Caco-2 (cell line): ENCODE results near the gene NFASC. TPM values are rescaled to one million over a fixed set of nuclear protein-coding genes. Genes with fewer than 3 reads are reported as not detected.

ENCODE experiments used
- BruUV-seq: library from RNA; stranded (reverse); fragments of 400-500 nt; replicated peaks from 2 replicates; lab custom pipeline; 2021; lab: Mats Ljungman, UMichigan
- CTCF ChIA-PET: fragments of 300-600 bp; sonication (Branson Sonifier 250); formaldehyde crosslinking; loops from one replicate; lab custom pipeline; 2022; ENCODE audit warnings: antibody characterized with exemption; lab: Charles Lee
- POLR2A ChIA-PET: fragments of 300-600 bp; sonication (Branson Sonifier 250); formaldehyde crosslinking; loops from one replicate; lab custom pipeline; 2022; ENCODE audit warnings: antibody characterized with exemption; lab: Charles Lee
- DNase-seq, 2 experiments: peaks; one replicate each; pipeline versions ENCODE4 v3.0.0 to v3.0.0-alpha.2; 2020 to 2022
- H3K27me3 ChIP-seq: replicated peaks from 2 replicates; pipeline ENCODE4 v1.6.0; 2011; ENCODE audit warnings: low read length; ENCODE audit not compliant: control insufficient read depth, insufficient read depth
- H3K36me3 ChIP-seq: 2 replicates; pipeline ENCODE4 v1.5.1; 2011; ENCODE audit warnings: low read length; ENCODE audit not compliant: control insufficient read depth, insufficient read depth
- H3K4me1 ChIP-seq: fragments of 250-450 bp; sonication (Bioruptor Pico); 2 replicates; pipeline ENCODE4 v1.5.1; 2020; ENCODE audit warnings: mild to moderate bottlenecking
- H3K4me3 ChIP-seq: 2 replicates; pipeline ENCODE4 v1.5.1; 2011; ENCODE audit warnings: low read depth, mild to moderate bottlenecking, control low read depth, low read length
- H3K9me3 ChIP-seq: fragments of 250-450 bp; sonication (Bioruptor Pico); 2 replicates; pipeline ENCODE4 v1.5.1; 2020; ENCODE audit warnings: mild to moderate bottlenecking, moderate library complexity
- H3K27ac Mint-ChIP-seq: one replicate; pipeline ENCODE4 v1.8.0; 2022; ENCODE audit warnings: mixed read lengths; ENCODE audit not compliant: unreplicated experiment
- H3K27me3 Mint-ChIP-seq: one replicate; pipeline ENCODE4 v1.8.0; 2022; ENCODE audit warnings: mixed read lengths; ENCODE audit not compliant: insufficient read depth, unreplicated experiment
- H3K36me3 Mint-ChIP-seq: one replicate; pipeline ENCODE4 v1.8.0; 2022; ENCODE audit warnings: mild to moderate bottlenecking, mixed read lengths; ENCODE audit not compliant: insufficient read depth, unreplicated experiment
- H3K4me1 Mint-ChIP-seq: one replicate; pipeline ENCODE4 v1.8.0; 2022; ENCODE audit warnings: low read depth, mixed read lengths; ENCODE audit not compliant: unreplicated experiment
- H3K4me3 Mint-ChIP-seq: one replicate; pipeline ENCODE4 v1.8.0; 2022; ENCODE audit warnings: mild to moderate bottlenecking, moderate library complexity, mixed read lengths; ENCODE audit not compliant: unreplicated experiment
- H3K9me3 Mint-ChIP-seq: one replicate; pipeline ENCODE4 v1.8.0; 2022; ENCODE audit warnings: mixed read lengths; ENCODE audit not compliant: unreplicated experiment
- intact Hi-C: fragments of 100-400 bp; cut with micrococcal nuclease; formaldehyde crosslinking; loops from one replicate; pipeline ENCODE4 v1.10.0; 2022; ENCODE audit not compliant: unreplicated experiment
- total RNA-seq: library from RNA; stranded (reverse); gene quantifications from 2 replicates; pipeline ENCODE4 v1.2.3, GENCODE V29; 2022
- TF ChIP-seq, protein P1 (sequence below), 2 experiments: fragments of 200-600 bp in 1 of 2; IDR thresholded peaks; 1 replicate in 1 of 2; 2 replicates in 1 of 2; pipeline versions ENCODE4 v1.5.1 to v1.8.0; 2011 to 2022; ENCODE audit warnings: antibody characterized with exemption in 1 of 2, control low read depth in 1 of 2, inconsistent platforms in 1 of 2, low read depth in 1 of 2, low read length in 1 of 2, mild to moderate bottlenecking in 1 of 2, moderate library complexity in 1 of 2; ENCODE audit not compliant: insufficient read depth in 1 of 2, severe bottlenecking in 1 of 2, unreplicated experiment in 1 of 2

Gene NFASC
- total RNA-seq, 1 experiment from 2014 or later, result 1.3 TPM

DNA sequence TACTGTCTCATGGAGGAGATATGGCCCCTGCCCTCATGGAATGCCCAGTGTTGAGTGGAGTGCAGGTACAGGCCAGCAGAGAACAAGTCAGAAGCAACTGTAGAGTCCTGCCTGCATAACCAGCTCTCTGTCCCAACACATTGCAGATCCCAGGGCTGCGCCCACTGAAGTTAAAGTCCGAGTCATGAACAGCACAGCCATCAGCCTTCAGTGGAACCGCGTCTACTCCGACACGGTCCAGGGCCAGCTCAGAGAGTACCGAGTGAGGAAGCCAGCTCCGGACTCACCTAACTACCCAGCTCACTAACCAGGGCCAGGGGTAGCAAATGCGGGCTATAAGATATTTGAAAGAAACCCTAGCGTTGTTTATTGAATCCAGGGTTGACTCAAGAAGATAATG is 113.2 kb downstream of the NFASC start:
- DNase-seq, result no peak
- Histone ChIP-seq H3K36me3 (no peaks in the 10 kb centered on the region), H3K4me1 (no peaks in the 10 kb centered on the region), H3K9me3 (no peaks in the 10 kb centered on the region), H3K4me3 (no peak overlapping the region), H3K27me3 (no peaks in the 10 kb centered on the region; the same call in 1 of the 2 replicates)
- Mint-ChIP-seq H3K4me3 (no peak overlapping the region), H3K27ac (no peak overlapping the region), H3K9me3 (no peaks in the 10 kb centered on the region), H3K4me1 (no peaks in the 10 kb centered on the region), H3K27me3 (peaks cover 30% of the 10 kb centered on the region), H3K36me3 (no peaks in the 10 kb centered on the region)
- TF ChIP-seq, protein P1, sequence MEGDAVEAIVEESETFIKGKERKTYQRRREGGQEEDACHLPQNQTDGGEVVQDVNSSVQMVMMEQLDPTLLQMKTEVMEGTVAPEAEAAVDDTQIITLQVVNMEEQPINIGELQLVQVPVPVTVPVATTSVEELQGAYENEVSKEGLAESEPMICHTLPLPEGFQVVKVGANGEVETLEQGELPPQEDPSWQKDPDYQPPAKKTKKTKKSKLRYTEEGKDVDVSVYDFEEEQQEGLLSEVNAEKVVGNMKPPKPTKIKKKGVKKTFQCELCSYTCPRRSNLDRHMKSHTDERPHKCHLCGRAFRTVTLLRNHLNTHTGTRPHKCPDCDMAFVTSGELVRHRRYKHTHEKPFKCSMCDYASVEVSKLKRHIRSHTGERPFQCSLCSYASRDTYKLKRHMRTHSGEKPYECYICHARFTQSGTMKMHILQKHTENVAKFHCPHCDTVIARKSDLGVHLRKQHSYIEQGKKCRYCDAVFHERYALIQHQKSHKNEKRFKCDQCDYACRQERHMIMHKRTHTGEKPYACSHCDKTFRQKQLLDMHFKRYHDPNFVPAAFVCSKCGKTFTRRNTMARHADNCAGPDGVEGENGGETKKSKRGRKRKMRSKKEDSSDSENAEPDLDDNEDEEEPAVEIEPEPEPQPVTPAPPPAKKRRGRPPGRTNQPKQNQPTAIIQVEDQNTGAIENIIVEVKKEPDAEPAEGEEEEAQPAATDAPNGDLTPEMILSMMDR (IDR thresholded peaks at IDR 0.05; ENCODE audit: insufficient read depth in 1 of 2, low read depth in 1 of 2, low read length in 1 of 2, severe bottlenecking in 1 of 2, unreplicated experiment in 1 of 2), result no peak
- POLR2A ChIA-PET, result no interaction called here
- intact Hi-C loops, result no loop called here
- BruUV-seq, result no TSS peak
- CTCF ChIA-PET, result interaction anchor here (8.8 kb wide), 1 partner anchor 77 kb away, joined by 191 read pairs; no protein-coding TSS in a partner anchor

DNA sequence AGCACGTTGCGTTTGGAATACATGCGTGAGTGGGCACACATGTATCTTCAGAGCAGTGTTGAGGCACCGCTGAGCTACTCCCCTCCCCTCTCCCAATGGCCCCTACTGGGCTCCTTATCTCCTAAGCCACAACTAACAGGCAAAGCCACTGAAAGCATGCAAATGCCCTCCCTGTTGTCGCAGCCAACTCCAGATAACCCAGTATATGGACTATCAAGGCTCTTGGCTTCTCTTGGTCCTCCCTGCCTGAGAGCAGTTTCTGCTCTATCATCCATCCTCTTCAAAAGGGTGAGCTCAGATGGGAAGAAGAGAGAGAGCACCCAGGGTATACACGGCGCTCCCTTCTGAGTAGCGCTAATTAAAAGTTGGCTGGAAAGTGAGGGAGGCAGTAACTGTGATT is 113.8 kb downstream of the NFASC start:
- POLR2A ChIA-PET, result no interaction called here
- CTCF ChIA-PET, result interaction anchor here (8.8 kb wide), 1 partner anchor 76 kb away, joined by 191 read pairs; no protein-coding TSS in a partner anchor
- no peak for DNase-seq
- Histone ChIP-seq H3K36me3 (no peaks in the 10 kb centered on the region), H3K9me3 (no peaks in the 10 kb centered on the region), H3K4me3 (no peak overlapping the region), H3K27me3 (no peaks in the 10 kb centered on the region; the same call in 1 of the 2 replicates), H3K4me1 (no peaks in the 10 kb centered on the region)
- no peak overlapping the region for H3K4me3 Mint-ChIP-seq
- intact Hi-C loops, result no loop called here
- H3K27me3 Mint-ChIP-seq, result peaks cover 30% of the 10 kb centered on the region
- no peaks in the 10 kb centered on the region for H3K36me3 Mint-ChIP-seq
- TF ChIP-seq, protein P1 (IDR thresholded peaks at IDR 0.05; ENCODE audit: insufficient read depth in 1 of 2, low read depth in 1 of 2, low read length in 1 of 2, severe bottlenecking in 1 of 2, unreplicated experiment in 1 of 2), result no peak
- no peaks in the 10 kb centered on the region for H3K9me3 Mint-ChIP-seq
- H3K4me1 Mint-ChIP-seq, result no peaks in the 10 kb centered on the region
- BruUV-seq, result no TSS peak
- no peak overlapping the region for H3K27ac Mint-ChIP-seq

DNA sequence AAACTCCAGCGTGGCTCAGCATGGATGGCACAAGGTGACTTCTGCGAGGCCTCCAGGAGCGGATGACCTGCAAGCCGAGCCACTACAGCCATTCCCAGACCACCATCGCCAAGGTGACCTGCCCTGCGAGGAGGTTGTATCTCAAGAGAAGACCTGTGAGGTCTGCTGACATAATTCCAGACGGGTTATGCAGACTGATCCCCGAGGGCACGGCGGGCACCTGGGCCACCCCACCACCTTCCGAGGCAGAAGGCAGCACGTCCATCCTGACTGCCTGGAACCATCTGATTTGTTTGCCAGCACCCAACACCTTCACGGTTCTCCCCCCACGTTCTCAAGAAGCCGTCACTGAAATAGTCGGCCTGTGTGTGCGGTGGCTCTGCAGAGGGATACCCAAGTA is 115.5 kb downstream of the NFASC start:
- no TSS peak for BruUV-seq
- H3K9me3 Mint-ChIP-seq, result no peaks in the 10 kb centered on the region
- ChIA-PET CTCF (interaction anchor here (8.8 kb wide), 1 partner anchor 74 kb away, joined by 191 read pairs; no protein-coding TSS in a partner anchor), POLR2A (no interaction called here)
- H3K4me3 Mint-ChIP-seq, result no peak overlapping the region
- no peak overlapping the region for H3K4me3 ChIP-seq
- no peak overlapping the region for H3K27ac Mint-ChIP-seq
- no peaks in the 10 kb centered on the region for H3K36me3 Mint-ChIP-seq
- no peaks in the 10 kb centered on the region for H3K4me1 Mint-ChIP-seq
- H3K9me3 ChIP-seq, result no peaks in the 10 kb centered on the region
- H3K4me1 ChIP-seq, result no peaks in the 10 kb centered on the region
- no peak for DNase-seq
- H3K36me3 ChIP-seq, result no peaks in the 10 kb centered on the region
- H3K27me3 ChIP-seq, result no peaks in the 10 kb centered on the region; the same call in 1 of the 2 replicates
- TF ChIP-seq, protein P1 (IDR thresholded peaks at IDR 0.05; ENCODE audit: insufficient read depth in 1 of 2, low read depth in 1 of 2, low read length in 1 of 2, severe bottlenecking in 1 of 2, unreplicated experiment in 1 of 2), result no peak
- H3K27me3 Mint-ChIP-seq, result peaks cover 27% of the 10 kb centered on the region
- intact Hi-C loops, result no loop called here
